DMS53 treated with DMSO at 0.1 percent for 48 hours (cell line): ENCODE results near the gene SDHB.
A peak's percentile ranks its signal among the peaks of the same experiment; 100 is the strongest.
"Not testable (repeated sequence)": the region's sequence is repeated elsewhere in the genome, so short reads cannot be mapped to it uniquely, and the experiment has no call there.

Source experiments
- DNase-seq: peaks from one replicate; lab custom pipeline; 2025; ENCODE audit not compliant: unreplicated experiment; lab: John Stamatoyannopoulos, UW

The SDHB gene

DNA sequence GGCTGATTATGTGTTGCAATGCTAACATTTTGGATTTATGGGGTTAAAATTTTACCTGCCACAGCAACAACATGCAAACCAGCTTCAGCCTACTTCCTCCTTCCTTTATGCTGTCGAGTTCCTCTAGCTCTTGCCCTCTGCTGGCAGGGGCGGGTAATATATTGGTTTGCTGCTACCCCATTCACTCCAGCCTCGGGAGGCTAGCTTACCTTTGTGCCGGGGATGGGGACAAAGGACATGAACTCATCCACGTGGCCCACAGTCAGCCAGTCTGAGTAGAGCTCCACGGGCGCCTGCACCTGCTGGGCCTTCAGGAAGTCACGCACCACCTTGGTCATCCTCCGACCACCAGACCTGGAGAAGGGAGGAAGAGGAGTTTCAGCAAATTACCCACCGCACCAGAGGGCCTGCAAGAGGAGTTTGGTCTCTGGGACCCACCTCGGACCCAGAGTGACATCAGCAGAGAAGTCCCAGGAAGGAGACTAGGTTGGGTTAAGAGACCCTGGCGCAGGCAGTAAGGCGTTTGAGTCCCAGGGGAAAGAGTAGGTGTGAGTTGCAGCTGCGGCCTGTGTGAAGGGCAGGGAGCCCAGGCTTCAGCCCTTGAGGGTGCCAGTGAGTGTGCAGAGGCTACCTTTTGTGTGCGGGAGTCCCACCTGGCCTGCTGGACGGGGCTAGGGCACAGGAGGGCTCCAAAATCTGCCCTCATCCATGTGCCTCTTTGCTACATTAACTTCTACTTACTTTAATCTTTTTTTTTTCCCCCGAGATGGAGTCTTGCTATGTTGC lies 21.8 kb upstream of the SDHB start:
- no peak for DNase-seq

DNA sequence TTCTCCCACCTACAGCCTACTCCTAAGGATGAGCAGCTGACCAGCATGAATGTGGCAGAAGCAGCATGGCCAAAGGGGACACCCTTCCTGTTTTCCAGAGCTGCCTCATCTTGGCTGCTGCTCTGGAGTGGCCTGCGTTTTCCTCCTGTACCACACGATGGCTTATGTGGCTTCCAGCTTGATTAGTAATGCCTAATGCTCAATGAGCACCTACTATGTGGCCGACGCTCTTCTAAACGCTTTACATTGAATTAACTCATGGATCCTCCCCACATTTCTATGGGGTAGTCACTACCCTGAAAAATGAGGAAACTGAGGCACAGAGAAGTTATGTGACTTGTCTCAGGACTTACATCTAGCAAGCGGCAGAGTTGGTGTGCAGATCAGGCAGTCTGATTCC lies 18.0 kb upstream of the SDHB start:
- no peak for DNase-seq

GRCh38 chr1:17070163-17070525 lies 16.3 kb upstream of the SDHB start:
- DNase-seq: no peak

DNA sequence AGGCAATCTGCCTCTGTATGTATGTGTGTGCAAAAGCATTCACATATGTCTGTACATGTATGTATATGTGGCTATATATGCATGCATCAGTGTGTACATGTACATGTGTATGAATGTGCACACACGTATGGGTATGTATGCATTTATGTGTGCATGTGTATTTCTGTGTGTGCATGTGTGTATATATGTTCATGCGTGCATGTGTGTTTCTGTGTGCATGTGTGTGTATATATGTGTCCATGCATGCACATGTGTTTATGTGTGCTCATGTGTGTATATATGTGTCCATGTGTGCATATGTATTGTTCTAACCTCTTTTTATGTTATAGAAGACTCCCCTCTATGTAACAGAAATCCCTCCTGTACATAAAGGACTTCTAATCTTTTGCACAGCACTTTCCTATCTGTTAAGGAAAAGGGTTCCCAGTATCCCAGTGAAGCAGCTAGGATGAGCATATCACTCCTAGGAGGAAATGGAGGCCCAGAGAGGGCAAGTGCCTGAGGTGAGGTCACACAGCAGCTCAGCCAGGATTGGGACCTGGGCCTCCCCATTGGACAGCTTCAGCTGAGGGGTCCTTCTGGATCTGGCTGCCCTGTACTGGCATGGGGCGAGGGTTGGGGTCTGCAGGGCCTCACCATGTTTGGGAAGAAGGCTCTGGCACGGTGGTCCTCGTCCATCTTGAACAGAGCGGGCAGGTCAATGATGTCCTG lies 15.8 kb upstream of the SDHB start:
- no peak for DNase-seq

- DNase-seq: no peak
These were observed 15.0 kb upstream of the SDHB start for GRCh38 chr1:17068789-17069188.

DNA sequence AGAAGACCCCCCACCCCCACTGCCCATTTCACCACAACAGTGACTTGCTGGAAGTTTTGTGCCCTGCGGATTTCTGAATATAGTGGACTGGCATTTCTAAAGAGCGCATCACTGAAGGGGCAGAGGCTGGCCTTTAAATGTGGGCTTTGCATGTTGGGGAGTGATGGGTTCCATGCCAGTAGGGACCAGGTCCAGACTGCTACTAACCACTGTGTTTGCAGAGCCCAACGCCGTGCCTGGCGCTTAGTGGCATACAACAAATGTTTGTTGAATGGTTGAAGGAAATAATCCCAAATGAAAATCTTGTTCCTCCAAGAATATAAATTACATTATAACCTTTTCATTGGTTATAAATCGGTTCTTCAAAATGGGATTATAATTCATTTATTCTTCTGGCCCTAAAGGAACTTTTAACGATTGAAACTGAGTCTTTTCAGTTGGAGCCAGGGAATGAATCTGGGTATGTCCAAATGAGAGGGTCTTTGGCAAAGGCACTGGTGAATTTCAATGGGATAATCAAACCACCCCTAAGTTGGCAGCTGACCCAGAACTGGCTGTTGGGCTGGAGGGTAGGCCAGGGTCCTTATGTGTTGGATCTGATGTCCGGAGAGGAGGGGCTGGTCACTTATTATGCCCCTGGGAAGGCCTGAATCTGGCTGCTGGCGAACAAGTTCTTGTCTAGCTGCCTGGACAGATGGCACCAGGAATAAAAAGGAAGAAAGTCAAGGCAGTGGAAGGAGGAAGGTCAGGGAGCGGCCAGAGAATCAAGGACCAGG lies 13.8 kb upstream of the SDHB start:
- DNase-seq: no peak

GRCh38 chr1:17067069-17067426 lies 13.2 kb upstream of the SDHB start:
- DNase-seq: no peak

DNA sequence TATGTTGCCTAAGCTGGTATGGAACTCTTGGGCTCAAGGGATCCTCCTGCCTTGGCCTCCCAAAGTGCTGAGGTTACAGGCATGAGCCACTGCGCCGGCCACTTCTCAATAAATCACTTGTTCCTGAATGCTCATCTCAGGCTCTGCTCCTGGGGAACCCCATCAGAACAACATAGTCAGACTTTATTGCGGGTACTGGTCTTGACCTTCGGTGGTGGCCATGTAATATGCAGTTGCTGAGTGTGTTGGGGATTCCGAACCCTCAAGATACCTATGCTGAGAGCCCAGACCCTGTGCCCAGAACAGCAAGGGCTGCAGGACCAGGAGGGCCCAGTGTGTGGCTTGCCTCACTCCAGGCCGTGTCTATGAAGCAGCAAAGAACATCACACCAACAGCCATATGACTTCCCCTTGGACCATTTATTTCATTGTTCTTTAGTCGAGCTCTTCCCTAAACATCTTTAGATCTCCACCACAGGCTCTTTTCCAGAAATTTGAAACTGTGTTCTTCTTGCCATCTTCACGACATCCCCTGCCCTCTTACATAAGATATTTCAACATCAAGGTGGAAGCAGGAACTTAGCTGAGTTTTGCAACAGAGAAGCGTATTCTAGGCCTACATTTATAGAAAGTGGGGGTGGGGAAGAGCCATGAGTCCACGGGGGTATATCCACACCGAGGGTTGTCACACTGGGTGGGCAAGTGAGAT lies 12.7 kb upstream of the SDHB start:
- no peak for DNase-seq

- DNase-seq: no peak
These were observed 11.8 kb upstream of the SDHB start for GRCh38 chr1:17065666-17066065.

GRCh38 chr1:17062751-17063150 lies 8.9 kb upstream of the SDHB start:
- not testable (repeated sequence) for DNase-seq

DNA sequence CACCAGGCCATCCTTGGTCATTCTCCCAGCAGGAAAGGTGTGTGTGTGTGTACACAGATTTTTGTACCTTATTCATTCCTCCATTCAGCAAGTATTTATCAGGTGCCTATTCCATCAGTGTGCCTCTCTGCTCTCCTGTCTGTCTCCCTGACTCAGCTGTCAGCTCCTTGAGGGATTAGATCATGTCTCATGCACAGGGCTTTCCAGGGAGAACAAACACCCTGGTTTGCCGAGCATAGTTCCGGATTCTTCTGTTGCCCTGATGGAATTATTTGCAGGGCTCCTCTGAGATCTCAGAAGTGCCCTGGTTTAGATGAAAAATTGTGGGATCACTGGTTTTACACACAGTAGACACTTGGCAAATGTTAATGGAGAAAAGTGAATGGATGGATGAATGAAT lies 8.1 kb upstream of the SDHB start:
- no peak for DNase-seq

GRCh38 chr1:17061486-17061885 lies 7.7 kb upstream of the SDHB start:
- no peak for DNase-seq

GRCh38 chr1:17060306-17060749 lies 6.5 kb upstream of the SDHB start:
- no peak for DNase-seq

GRCh38 chr1:17059391-17060305 lies 5.8 kb upstream of the SDHB start:
- peak; percentile 81 for DNase-seq

GRCh38 chr1:17056551-17056950 lies 2.7 kb upstream of the SDHB start:
- DNase-seq: no peak

DNA sequence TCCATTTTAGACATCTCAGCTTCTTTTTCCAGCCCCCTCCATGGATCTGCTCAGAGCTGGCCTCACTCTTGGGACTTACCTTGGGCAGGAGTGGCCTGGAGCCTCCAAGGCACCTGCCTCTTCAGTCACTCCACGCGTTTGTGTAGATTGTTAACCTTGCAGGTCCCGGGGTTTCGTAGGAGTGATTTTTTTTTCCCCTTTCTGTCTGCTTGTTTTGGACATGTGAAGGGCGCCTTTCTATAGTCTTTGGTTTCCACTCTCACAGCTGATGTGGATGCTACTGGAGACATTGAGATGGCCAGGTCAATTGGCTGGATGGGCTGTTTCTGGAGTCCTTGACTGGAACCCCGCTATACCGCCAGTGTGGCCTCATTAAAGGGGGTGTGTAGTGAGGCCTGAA lies 2.0 kb upstream of the SDHB start:
- no peak for DNase-seq

DNA sequence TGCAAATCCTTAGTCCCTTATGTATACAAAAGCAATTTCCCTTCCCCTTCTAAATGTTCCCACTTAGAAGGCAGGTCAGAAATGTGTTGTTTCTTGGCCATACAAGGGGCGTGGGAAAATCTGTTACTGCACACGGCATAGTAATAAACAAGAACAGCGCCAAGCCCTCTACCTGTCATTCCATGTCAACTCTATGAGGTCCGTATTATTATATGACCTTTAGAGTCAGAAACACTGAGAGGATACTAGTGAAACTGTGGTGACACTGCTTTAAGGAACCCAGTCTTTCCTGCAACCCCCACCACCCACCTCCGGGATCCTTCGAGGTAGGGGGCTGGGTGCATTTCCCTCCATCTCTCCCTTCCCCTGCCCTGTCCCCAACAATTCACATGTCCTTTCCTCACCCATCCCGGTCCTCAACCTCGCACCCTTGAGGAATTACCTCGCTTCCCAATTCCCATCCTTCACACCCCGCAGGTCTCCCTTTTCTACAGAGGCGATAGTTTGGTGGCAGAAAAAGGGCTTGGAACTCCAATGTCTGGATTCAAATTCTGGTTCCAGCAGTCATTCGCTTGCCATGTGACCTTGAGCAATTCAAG lies 647 bp downstream of the SDHB start:
- no peak for DNase-seq

DNA sequence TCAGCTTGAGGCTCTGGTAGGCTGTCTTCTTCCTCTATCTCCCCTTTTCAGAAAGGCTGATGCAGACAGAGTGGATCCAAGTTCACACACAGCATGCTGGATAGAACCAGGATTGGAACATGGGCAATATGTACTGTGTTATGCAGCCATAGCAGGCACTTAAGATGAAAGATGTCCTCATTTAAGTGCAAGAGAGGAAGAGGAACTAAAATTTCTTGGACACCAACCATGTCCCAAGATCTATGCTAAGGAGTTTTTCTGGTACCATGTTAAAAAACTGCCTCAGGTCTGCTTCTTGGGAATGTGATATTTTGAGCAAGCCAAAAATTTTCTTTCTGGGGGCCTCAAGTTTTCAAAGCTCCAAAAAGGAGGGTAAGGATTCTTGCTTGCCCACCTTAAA lies 1.2 kb downstream of the SDHB start:
- no peak for DNase-seq

GRCh38 chr1:17052038-17052437 lies 1.8 kb downstream of the SDHB start:
- DNase-seq: no peak

DNA sequence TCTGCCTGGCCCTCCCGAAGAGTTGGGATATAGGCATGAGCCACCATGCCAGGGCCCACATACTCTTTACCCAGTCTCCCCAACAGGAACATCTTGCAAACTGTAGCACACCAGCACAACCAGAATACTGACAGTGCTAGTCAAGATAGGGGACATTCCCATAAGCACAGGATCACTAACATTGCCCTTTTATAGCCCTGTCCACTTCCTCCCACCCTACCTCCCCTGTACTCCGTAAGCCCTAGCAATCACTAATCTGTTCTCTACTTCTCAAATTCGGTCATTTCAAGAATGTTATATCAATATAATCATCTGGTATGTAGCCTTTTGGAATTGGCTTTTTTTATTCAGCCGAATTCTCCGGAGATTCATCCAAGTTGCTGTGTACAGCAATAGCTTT lies 5.9 kb downstream of the SDHB start:
- no peak for DNase-seq
